ENCODE data around the gene RNF217.
"Not testable (repeated sequence)": the region's sequence is repeated elsewhere in the genome, so short reads cannot be mapped to it uniquely, and the experiment has no call there.

The RNF217 gene

GRCh38 chr6:125050663-125051318 lies 88.6 kb downstream of the RNF217 start:
- DNase-seq (ENCODE audit: low read depth in 2 of 2, low spot score in 1 of 2), result no peak

GRCh38 chr6:125053809-125054208 lies 91.6 kb downstream of the RNF217 start:
- no peak for DNase-seq (ENCODE audit: low read depth in 2 of 2, low spot score in 1 of 2)

DNA sequence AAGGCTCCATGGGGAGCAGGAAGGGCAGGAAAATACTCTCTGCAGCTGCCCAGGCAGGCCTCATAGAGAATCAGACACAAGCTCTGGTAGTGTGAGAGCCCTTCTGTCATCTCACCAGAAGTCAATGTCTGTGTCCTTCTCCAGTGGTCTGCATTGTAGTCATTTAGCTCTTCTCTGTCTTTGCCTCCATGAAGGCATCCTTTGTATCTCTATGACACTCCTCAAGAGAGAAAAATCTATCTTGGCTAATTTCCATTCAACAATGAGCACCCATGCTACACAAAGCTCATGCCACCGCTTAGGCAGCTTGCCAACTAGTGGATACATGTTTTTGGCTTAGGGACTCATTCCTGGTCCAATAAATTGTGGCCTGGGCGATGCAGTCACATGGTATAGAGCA lies 92.1 kb downstream of the RNF217 start:
- no peak for DNase-seq (ENCODE audit: low read depth in 2 of 2, low spot score in 1 of 2)

- no peak for DNase-seq (ENCODE audit: low read depth in 2 of 2, low spot score in 1 of 2)
Measured at GRCh38 chr6:125057392-125058246, 95.4 kb downstream of the RNF217 start.

DNA sequence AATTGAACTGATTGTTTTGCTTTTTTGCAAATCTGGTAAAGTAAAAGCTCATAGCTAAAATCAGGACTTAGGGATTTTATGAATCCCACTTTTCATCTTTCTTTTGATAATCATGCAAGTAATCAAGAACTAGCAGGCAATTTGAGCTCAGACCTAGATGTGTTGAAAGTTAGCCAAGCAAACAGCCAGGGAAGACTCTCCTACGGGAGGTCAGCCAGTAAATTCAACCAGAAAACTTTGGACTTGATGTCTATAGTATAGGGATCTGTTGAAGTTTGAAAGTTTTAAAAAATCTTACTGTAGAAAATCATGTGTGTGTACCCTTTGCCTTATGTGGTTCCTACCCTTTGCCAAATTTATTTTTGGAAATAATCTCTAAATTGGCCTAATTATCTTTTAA lies 96.3 kb downstream of the RNF217 start:
- no peak for DNase-seq (ENCODE audit: low read depth in 2 of 2, low spot score in 1 of 2)

DNA sequence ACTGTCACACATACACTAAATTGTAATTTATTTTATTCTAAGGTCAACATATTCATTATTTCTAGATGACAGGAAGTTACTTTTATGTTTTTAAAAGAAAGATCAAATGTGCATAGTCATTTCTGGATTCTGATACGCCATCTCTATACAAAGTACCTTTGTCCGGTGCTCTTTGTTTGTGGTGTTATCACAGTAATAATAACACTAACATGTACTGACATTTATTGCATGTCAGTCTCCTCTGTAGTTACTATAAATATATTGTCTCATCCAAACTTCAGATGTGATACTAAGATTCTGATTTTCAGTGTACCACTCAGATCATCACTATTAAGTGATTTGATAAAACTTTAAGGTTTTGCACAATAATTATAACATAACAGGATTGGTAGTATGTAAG lies 101.1 kb downstream of the RNF217 start:
- DNase-seq (ENCODE audit: low read depth in 2 of 2, low spot score in 1 of 2), result no peak

DNA sequence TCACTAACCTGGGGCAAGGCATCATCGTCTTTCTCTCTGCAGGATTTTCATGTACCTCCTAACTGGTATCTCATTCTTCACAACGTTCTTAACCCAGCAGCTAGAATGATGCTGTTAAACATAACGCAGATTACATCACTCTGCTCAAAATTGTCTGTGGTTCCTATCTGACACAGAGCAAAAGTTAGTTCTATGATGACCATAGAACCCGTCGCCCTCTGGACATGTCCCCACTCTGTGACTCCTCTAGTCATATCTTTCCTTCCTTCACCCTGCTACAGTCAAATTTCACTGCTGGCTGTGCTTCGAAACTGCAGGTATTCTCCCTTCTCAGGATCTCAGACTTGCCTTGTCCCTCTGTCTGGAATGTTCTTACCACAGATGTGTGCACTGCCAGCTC lies 103.9 kb downstream of the RNF217 start:
- no peak for DNase-seq (ENCODE audit: low read depth in 2 of 2, low spot score in 1 of 2)

- DNase-seq (ENCODE audit: low read depth in 2 of 2, low spot score in 1 of 2), result no peak
Measured at GRCh38 chr6:125066964-125067363, 104.7 kb downstream of the RNF217 start.

GRCh38 chr6:125067552-125067951 lies 105.3 kb downstream of the RNF217 start:
- no peak for DNase-seq (ENCODE audit: low read depth in 2 of 2, low spot score in 1 of 2)

DNA sequence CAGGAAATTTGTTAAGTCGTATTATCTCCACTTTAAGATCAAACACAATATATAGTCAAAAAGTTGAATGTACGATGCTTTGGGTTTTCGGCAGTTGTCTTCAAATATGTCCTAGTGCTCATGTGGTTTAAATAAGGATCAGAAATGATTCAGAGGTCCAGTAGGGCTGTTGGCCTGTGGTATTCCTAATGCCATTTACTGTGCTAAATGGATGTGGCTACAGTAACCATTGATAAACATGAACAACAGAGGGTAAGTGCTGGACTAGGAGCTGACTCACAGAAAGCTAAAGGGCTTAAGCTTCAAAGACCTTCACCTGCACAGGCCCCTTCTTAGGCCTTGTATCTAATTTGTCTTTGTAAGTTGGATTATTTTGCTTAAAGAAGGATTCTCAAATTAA lies 110.8 kb downstream of the RNF217 start:
- no peak for DNase-seq (ENCODE audit: low read depth in 2 of 2, low spot score in 1 of 2)

DNA sequence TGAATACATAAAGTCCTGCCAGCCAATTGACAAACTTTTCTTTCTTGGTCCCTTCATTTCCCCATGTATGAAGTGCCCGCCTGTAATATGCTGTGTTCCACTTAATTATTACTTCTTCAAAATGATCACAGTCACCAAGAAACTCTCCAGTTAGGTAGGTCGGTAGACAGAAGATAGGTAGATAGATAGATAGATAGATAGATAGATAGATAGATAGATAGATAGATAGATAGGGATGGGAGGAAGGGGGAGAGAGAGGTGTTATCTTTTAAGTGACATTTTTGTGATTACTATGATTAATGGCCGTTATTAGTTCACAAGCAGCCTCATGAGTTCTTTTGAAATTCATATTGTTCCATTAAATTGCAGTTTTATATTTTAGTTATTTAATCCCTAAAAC lies 111.9 kb downstream of the RNF217 start:
- DNase-seq (ENCODE audit: low read depth in 2 of 2, low spot score in 1 of 2), result no peak

- DNase-seq (ENCODE audit: low read depth in 2 of 2, low spot score in 1 of 2), result not testable (repeated sequence)
Measured at GRCh38 chr6:125075073-125075472, 112.8 kb downstream of the RNF217 start.

- DNase-seq (ENCODE audit: low read depth in 2 of 2, low spot score in 1 of 2), result no peak
Measured at GRCh38 chr6:125075741-125076481, 113.7 kb downstream of the RNF217 start.

DNA sequence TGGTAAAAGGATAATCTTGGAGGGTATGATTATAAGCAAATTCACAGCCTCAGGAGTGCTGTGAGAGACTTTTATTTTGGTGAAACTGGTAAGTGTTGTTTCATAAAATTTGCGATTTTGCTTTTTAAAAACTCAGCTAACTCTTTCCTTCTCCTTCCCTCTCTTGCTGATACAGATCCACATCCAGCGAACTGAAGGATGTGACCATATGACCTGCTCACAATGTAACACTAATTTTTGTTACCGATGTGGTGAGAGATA lies 114.2 kb downstream of the RNF217 start:
- no peak for DNase-seq (ENCODE audit: low read depth in 2 of 2, low spot score in 1 of 2)

- no peak for DNase-seq (ENCODE audit: low read depth in 2 of 2, low spot score in 1 of 2)
Measured at GRCh38 chr6:125077453-125077852, 115.2 kb downstream of the RNF217 start.

DNA sequence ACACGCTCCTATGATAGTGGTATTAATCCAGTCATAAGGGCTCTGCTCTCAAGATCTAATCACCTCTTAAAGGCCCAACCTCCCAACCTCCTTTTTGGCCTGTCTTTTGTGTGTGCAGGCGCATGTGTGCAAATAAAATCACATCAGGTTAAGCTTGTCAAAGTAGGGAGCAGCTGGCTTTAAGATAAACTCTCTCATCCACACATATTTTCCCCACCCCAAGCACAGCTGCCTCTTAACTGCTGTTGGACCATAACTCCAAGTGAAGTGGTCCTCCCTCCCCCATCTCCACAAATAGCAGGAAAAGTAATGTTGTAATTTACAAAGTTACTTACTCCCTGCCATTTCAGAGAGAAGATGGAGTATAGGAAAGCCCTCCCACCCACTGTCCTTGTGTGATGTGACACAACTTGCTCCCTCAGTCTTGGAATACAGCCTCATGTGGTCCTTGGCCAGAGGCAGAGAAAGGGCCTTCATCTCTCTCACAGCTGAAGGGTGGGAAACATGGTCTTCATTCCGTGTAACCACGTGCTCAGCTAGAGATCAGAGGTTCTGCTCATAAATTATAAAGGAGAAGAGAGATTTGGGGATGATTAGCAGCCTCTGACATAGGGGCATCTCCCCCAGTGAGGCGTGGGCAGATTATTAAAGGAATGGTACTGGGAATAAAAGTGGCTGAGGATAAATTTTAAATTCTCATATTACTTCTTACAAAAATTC lies 116.5 kb downstream of the RNF217 start:
- no peak for DNase-seq (ENCODE audit: low read depth in 2 of 2, low spot score in 1 of 2)

DNA sequence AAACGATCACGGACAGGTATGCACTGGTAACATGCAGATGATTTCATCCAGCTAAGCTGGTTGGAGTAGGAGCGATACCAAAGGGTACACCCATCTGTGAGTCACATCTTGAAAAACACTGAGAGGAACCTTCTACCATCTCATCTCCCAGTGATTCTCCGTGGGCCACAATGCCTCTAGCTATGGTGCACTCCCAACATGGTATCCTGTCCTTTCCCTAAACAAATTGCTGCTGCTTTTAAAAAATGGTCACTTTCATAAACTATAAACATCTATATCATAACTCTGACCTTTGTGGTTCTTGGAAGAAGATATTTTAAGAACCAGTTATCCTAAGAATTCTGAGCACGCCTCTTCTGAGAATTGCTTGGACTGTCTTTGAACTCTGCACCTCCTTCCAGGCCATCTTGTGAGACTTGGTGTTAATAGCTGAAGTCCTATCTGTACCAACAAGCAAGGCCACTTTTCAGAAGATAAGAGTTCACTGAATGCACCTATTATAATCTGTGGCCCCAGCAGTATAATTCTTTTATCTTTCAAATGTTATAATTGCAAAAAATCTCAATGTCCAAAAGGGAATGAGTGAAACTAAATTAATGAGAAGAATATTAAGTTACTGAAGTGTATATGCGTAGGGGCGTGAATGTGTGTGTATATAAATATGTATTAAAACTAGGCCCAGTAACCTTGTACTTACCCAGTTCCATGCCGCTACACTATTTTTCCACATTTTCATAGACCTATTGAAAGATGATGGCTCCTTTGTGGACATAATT lies 120.9 kb downstream of the RNF217 start:
- DNase-seq (ENCODE audit: low read depth in 2 of 2, low spot score in 1 of 2), result no peak

- no peak for DNase-seq (ENCODE audit: low read depth in 2 of 2, low spot score in 1 of 2)
Measured at GRCh38 chr6:125083684-125083990, 121.4 kb downstream of the RNF217 start.

DNA sequence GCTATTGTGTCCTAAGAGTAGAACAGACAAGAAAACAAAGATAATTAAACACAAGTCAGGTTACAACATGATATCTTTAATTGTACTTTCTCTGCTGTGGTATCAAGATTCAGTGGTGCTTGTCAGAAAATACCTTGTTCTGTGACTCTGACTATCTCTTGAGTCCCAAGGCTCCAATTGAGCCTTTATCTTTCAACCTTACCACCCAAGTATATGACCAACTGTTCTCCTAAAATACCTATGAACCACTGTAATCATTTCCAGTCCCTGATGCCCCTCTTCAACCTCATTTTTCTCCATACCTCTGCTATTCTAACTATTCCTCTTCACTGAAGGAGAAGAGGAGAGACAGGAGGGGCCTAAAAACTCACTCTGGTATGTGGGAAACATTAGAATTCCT lies 124.5 kb downstream of the RNF217 start:
- no peak for DNase-seq (ENCODE audit: low read depth in 2 of 2, low spot score in 1 of 2)

DNA sequence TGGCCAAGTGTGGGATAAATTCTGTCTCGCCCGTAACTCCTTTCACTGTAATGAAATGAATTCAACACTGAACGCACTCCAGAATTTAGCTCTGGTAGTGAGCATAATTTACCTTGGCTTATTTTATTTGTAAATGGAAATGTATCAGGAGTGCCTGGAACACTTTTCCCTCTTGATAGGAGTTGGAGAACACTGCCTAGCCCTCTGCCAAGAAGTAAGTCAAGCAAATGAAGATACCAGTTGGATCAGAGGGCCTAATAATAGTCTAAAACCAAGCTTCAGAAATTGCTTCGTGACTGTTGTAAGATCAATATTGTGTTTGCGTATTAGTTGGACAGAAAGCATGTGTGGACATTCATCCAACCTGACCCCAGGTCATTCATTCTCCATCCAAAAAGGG lies 126.7 kb downstream of the RNF217 start:
- no peak for DNase-seq (ENCODE audit: low read depth in 2 of 2, low spot score in 1 of 2)

DNA sequence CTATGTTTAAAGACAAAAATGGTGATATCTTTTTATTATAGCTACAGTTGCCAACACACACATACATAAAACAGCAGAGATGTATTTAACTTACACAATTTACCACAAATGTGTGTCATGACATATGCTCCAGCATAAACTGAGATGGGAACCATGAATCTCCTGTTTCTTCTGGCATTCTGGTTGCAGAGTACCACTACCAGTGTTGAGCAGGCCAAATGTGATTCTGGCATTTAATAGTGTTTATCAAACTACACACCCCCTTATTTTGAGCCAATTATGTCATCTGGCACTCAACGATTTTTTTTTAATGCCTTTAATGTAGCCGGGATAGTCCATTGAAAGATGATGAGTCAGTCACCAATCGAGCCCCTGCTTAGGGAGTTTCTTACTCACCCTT lies 132.3 kb downstream of the RNF217 start:
- no peak for DNase-seq (ENCODE audit: low read depth in 2 of 2, low spot score in 1 of 2)
